H1 (cell line): ENCODE results near the gene RYR3. TPM values are rescaled to one million over a fixed set of nuclear protein-coding genes. Genes with fewer than 3 reads are reported as not detected.

ENCODE experiments used
- CTCF ChIA-PET: fragments of 300-600 bp; sonication (Branson Sonifier 250); formaldehyde crosslinking; loops from one replicate; lab custom pipeline; 2021; ENCODE audit not compliant: partially characterized antibody; lab: Charles Lee
- POLR2A ChIA-PET: fragments of 300-600 bp; sonication (Branson Sonifier 250); formaldehyde crosslinking; loops from one replicate; lab custom pipeline; 2021; ENCODE audit warnings: inconsistent platforms; ENCODE audit not compliant: partially characterized antibody; lab: Charles Lee
- DNase-seq, 2 experiments: peaks; one replicate each; pipeline versions ENCODE4 v3.0.0 to v3.0.0-alpha.2; 2010 to 2022; ENCODE audit warnings: low spot score in 2 of 2, low read depth in 1 of 2, mixed read lengths in 1 of 2
- FAIRE-seq: peaks from 2 replicates; lab custom pipeline; 2011; peaks lifted over from hg19 to GRCh38; lab: Jason Lieb, UNC
- H2AFZ ChIP-seq: 2 replicates; pipeline ENCODE4 v1.8.1; 2012; ENCODE audit warnings: low read length, inconsistent platforms
- H2AK5ac ChIP-seq: 2 replicates; pipeline ENCODE4 v1.6.1; 2013; ENCODE audit warnings: low read depth, low read length
- H2BK120ac ChIP-seq: replicated peaks from 2 replicates; pipeline ENCODE3; 2013; ENCODE audit warnings: low read depth, low read length, inconsistent platforms
- H2BK12ac ChIP-seq: 2 replicates; pipeline ENCODE4 v1.6.1; 2013; ENCODE audit warnings: low read depth, low read length
- H2BK15ac ChIP-seq: 2 replicates; pipeline ENCODE4 v1.6.1; 2013; ENCODE audit warnings: low read length
- H2BK20ac ChIP-seq: 2 replicates; pipeline ENCODE4 v1.6.1; 2013; ENCODE audit warnings: low read length
- H2BK5ac ChIP-seq: 2 replicates; pipeline ENCODE4 v1.6.1; 2013; ENCODE audit warnings: low read depth, low read length
- H3K14ac ChIP-seq: 2 replicates; pipeline ENCODE4 v1.6.1; 2013; ENCODE audit warnings: inconsistent platforms; ENCODE audit not compliant: insufficient read length
- H3K18ac ChIP-seq: 2 replicates; pipeline ENCODE4 v1.6.1; 2013; ENCODE audit warnings: low read length; ENCODE audit errors: extremely low read depth
- H3K23ac ChIP-seq: 2 replicates; pipeline ENCODE4 v1.6.1; 2013; ENCODE audit warnings: inconsistent platforms; ENCODE audit not compliant: insufficient read length
- H3K23me2 ChIP-seq: 2 replicates; pipeline ENCODE4 v1.6.1; 2013; ENCODE audit warnings: low read depth, low read length
- H3K27ac ChIP-seq: 2 replicates; pipeline ENCODE4 v1.6.1; 2011; ENCODE audit warnings: low read depth, low read length, inconsistent platforms
- H3K27me3 ChIP-seq, 4 experiments: replicated peaks in 1 of 4; 1 replicate in 1 of 4; 2 replicates in 3 of 4; pipeline versions ENCODE4 v1.6.1 to v1.8.1; 2011 to 2013; ENCODE audit warnings: low read length in 3 of 4, mild to moderate bottlenecking in 3 of 4, inconsistent platforms in 2 of 4, mixed read lengths in 2 of 4, moderate library complexity in 1 of 4; ENCODE audit not compliant: control insufficient read depth in 3 of 4, insufficient read depth in 3 of 4; ENCODE audit errors: extremely low read depth in 1 of 4
- H3K36me3 ChIP-seq, 4 experiments: 2 replicates each; pipeline versions ENCODE4 v1.6.1 to v1.8.1; 2011 to 2013; ENCODE audit warnings: mild to moderate bottlenecking in 4 of 4, low read length in 3 of 4, moderate library complexity in 2 of 4, control low read depth in 1 of 4, inconsistent platforms in 1 of 4; ENCODE audit not compliant: insufficient read depth in 4 of 4, control insufficient read depth in 2 of 4
- H3K4ac ChIP-seq: replicated peaks from 2 replicates; pipeline ENCODE3; 2013; ENCODE audit warnings: low read length, low read depth, mixed read lengths, inconsistent platforms; ENCODE audit not compliant: insufficient read length
- H3K4me1 ChIP-seq, 4 experiments: replicated peaks in 1 of 4; 1 replicate in 1 of 4; 2 replicates in 3 of 4; pipeline versions ENCODE4 v1.6.1 to v1.8.1; 2011 to 2013; ENCODE audit warnings: low read length in 3 of 4, inconsistent platforms in 2 of 4, mixed read lengths in 1 of 4; ENCODE audit not compliant: insufficient read depth in 4 of 4, control insufficient read depth in 3 of 4
- H3K4me2 ChIP-seq, 2 experiments: 2 replicates each; pipeline versions ENCODE4 v1.6.1 to v1.8.1; 2011 to 2013; ENCODE audit warnings: low read depth in 2 of 2, low read length in 2 of 2, control low read depth in 1 of 2, inconsistent platforms in 1 of 2, mild to moderate bottlenecking in 1 of 2; ENCODE audit not compliant: insufficient read depth in 1 of 2
- H3K4me3 ChIP-seq, 4 experiments: fragments of 200-600, 300-600 bp in 1 of 4; sonication (generic), shearing (Covaris generic), sonication (Bioruptor Twin) in 1 of 4; 2 replicates each; pipeline versions ENCODE4 v1.5.1 to v1.8.1; 2011 to 2016; ENCODE audit warnings: low read length in 4 of 4, low read depth in 3 of 4, control low read depth in 2 of 4, inconsistent platforms in 2 of 4, mild to moderate bottlenecking in 2 of 4, mixed read lengths in 1 of 4, moderate library complexity in 1 of 4; ENCODE audit not compliant: insufficient read depth in 2 of 4; ENCODE audit errors: extremely low read depth in 1 of 4
- H3K56ac ChIP-seq: replicated peaks from 2 replicates; pipeline ENCODE3; 2013; ENCODE audit warnings: low read depth, mild to moderate bottlenecking, mixed read lengths, low read length, inconsistent platforms; ENCODE audit not compliant: insufficient read length
- H3K79me1 ChIP-seq: 2 replicates; pipeline ENCODE4 v1.6.1; 2013; ENCODE audit warnings: low read depth, low read length, control low read depth
- H3K79me2 ChIP-seq, 2 experiments: 2 replicates each; pipeline versions ENCODE4 v1.6.1 to v1.8.1; 2012 to 2013; ENCODE audit warnings: low read length in 2 of 2, mild to moderate bottlenecking in 2 of 2, inconsistent platforms in 1 of 2; ENCODE audit not compliant: insufficient read depth in 2 of 2, control insufficient read depth in 1 of 2
- H3K9ac ChIP-seq, 4 experiments: replicated peaks in 1 of 4; 1 replicate in 1 of 4; 2 replicates in 3 of 4; pipeline versions ENCODE4 v1.6.1 to v1.8.1; 2011 to 2013; ENCODE audit warnings: low read depth in 3 of 4, low read length in 3 of 4, control low read depth in 2 of 4, mild to moderate bottlenecking in 2 of 4, moderate library complexity in 2 of 4, inconsistent platforms in 1 of 4; ENCODE audit errors: extremely low read depth in 1 of 4
- H3K9me3 ChIP-seq, 2 experiments: 2 replicates each; pipeline versions ENCODE4 v1.6.1 to v1.8.1; 2012 to 2013; ENCODE audit warnings: mild to moderate bottlenecking in 2 of 2, moderate library complexity in 2 of 2, control low read depth in 1 of 2, inconsistent platforms in 1 of 2, low read depth in 1 of 2, low read length in 1 of 2, mixed read lengths in 1 of 2; ENCODE audit not compliant: insufficient read depth in 2 of 2
- H4K20me1 ChIP-seq, 2 experiments: replicated peaks in 1 of 2; 2 replicates each; pipeline versions ENCODE3 to v1.8.1; 2011 to 2013; ENCODE audit warnings: inconsistent platforms in 2 of 2, low read length in 2 of 2, mild to moderate bottlenecking in 1 of 2; ENCODE audit not compliant: insufficient read depth in 2 of 2, control insufficient read depth in 1 of 2
- H4K5ac ChIP-seq: 2 replicates; pipeline ENCODE4 v1.6.1; 2013; ENCODE audit warnings: low read length, low read depth, mixed read lengths, inconsistent platforms; ENCODE audit not compliant: insufficient read length
- H4K8ac ChIP-seq: 2 replicates; pipeline ENCODE4 v1.8.0; 2013; ENCODE audit warnings: mild to moderate bottlenecking, moderate library complexity, low read length, inconsistent platforms; ENCODE audit not compliant: insufficient read depth; ENCODE audit errors: extremely low read depth
- H4K91ac ChIP-seq: replicated peaks from 2 replicates; pipeline ENCODE3; 2013; ENCODE audit warnings: low read length, mixed read lengths, inconsistent platforms; ENCODE audit not compliant: insufficient read length
- BACH1 ChIP-seq: IDR thresholded peaks from 2 replicates; pipeline ENCODE4 v1.6.1; 2012; ENCODE audit warnings: low read length, improper control_type of control experiment
- GABPA ChIP-seq: IDR thresholded peaks from 2 replicates; pipeline ENCODE4 v1.6.1; 2011; ENCODE audit warnings: mild to moderate bottlenecking, low read length, moderate library complexity, borderline replicate concordance; ENCODE audit not compliant: insufficient read depth
- JUN ChIP-seq: IDR thresholded peaks from 2 replicates; pipeline ENCODE4 v1.6.1; 2011; ENCODE audit warnings: low read depth, mild to moderate bottlenecking, improper control_type of control experiment, low read length
- KDM5A ChIP-seq: fragments of 200-600 bp; IDR thresholded peaks from 2 replicates; pipeline ENCODE4 v1.7.1; 2012; ENCODE audit warnings: mild to moderate bottlenecking, low read length, inconsistent platforms, mixed read lengths
- SP4 ChIP-seq: IDR thresholded peaks from 2 replicates; pipeline ENCODE4 v1.6.1; 2012; ENCODE audit warnings: low read length, inconsistent platforms
- TBP ChIP-seq: IDR thresholded peaks from 2 replicates; pipeline ENCODE4 v1.6.1; 2011; ENCODE audit warnings: low read depth, low read length, improper control_type of control experiment
- TCF12 ChIP-seq: IDR thresholded peaks from 2 replicates; pipeline ENCODE4 v1.6.1; 2011; ENCODE audit warnings: low read depth, mild to moderate bottlenecking, low read length
- whole genome bisulfite sequencing, 2 experiments: shearing (Covaris generic) in 1 of 2; methylation state at CpG; one replicate each; pipeline versions ENCODE4 v1.1.6 to v1.1.7; 2013 to 2015; ENCODE audit warnings: low lambda C conversion rate in 2 of 2, mixed read lengths in 2 of 2, inconsistent platforms in 1 of 2, low coverage in 1 of 2, missing lambda C conversion rate in 1 of 2; ENCODE audit not compliant: insufficient replicate concordance in 2 of 2, insufficient coverage in 1 of 2, insufficient read length in 1 of 2; ENCODE audit errors: extremely low coverage in 1 of 2, missing lambda C conversion rate in 1 of 2; 5-methylcytosine and 5-hydroxymethylcytosine counted together
- polyA plus RNA-seq, 7 experiments: library from polyadenylated mRNA; depleted of rRNA in 3 of 7; stranded (reverse) in 5 of 7; unstranded in 2 of 7; fragments of >200 nt in 5 of 7; fragments of 200-250 nt in 2 of 7; gene quantifications; 1 replicate in 5 of 7; 2 replicates in 1 of 7; 4 replicates in 1 of 7; pipeline versions ENCODE4 v1.2.1 to v1.2.3, GENCODE V29; 2011 to 2013; ENCODE audit warnings: missing spikeins in 2 of 7, mixed read lengths in 2 of 7
- total RNA-seq: library from RNA; stranded (reverse); fragmentation: NEBNext Ultra II Directional; extraction: Animal tissue kit (Norgen Biotek cat#: 25700); gene quantifications from 2 replicates; pipeline ENCODE4 v1.2.1, GENCODE V29; 2021

The RYR3 gene
- total and polyA plus RNA-seq, 2 of the 8 experiments (the other 6 are each of a cell fraction or from before 2014, with no cell fraction given), result 0.33 to 3.4 TPM

DNA sequence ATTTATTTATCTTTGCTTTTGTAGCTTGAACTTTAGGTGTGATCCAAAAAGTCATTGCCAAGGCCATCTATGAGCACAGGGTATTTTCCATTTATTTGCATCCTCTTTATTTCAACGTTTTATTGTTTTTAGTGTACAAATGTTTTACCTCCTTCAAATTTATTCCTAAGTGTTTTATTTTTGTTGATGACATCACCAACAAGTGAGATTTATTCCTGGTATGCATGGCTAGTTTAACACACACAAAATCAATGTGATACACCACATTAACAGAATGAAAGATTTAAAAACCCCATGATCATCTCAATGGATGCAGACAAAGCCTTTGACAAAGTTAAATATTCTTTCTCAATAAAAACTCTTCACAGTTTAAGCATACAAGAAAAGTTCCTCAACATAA, 591.3 kb downstream of the RYR3 start:
- no peak overlapping the region for H3K4me3 ChIP-seq
- no peak overlapping the region for H2BK12ac ChIP-seq
- no peaks in the 10 kb centered on the region for H3K9me3 ChIP-seq
- H2BK15ac ChIP-seq, result no peak overlapping the region
- H2AFZ ChIP-seq, result no peak overlapping the region
- ChIA-PET POLR2A (no interaction called here), CTCF (no interaction called here)
- 0% methylated on average over 1 of the region's 1 CpG; no CpG with 5 or more reads in 1 of the 2 experiments for WGBS, 2 experiments
- no peaks in the 10 kb centered on the region for H3K4me1 ChIP-seq
- no peak overlapping the region for H3K27ac ChIP-seq
- H3K18ac ChIP-seq, result no peak overlapping the region
- no peaks in the 10 kb centered on the region for H3K36me3 ChIP-seq
- H3K79me1 ChIP-seq, result no peaks in the 10 kb centered on the region
- no peak overlapping the region for H2BK20ac ChIP-seq
- no peak overlapping the region for H4K91ac ChIP-seq
- peaks cover 0 to 2% of the 10 kb centered on the region in 2 experiments for H4K20me1 ChIP-seq
- no peak for DNase-seq
- H3K4me2 ChIP-seq, result no peak overlapping the region
- no peak overlapping the region for H2AK5ac ChIP-seq
- no peak overlapping the region for H2BK5ac ChIP-seq
- no peak overlapping the region for H3K4ac ChIP-seq
- TF ChIP-seq SP4 (no peak), TCF12 (no peak), TBP (no peak), JUN (no peak), BACH1 (no peak), KDM5A (no peak), GABPA (no peak)
- H2BK120ac ChIP-seq, result no peak overlapping the region
- no peak for FAIRE-seq
- H3K79me2 ChIP-seq, result no peaks in the 10 kb centered on the region
- H3K23ac ChIP-seq, result no peak overlapping the region
- H4K8ac ChIP-seq, result no peak overlapping the region
- H3K14ac ChIP-seq, result no peak overlapping the region
- no peak overlapping the region for H4K5ac ChIP-seq
- H3K56ac ChIP-seq, result no peak overlapping the region
- no peaks in the 10 kb centered on the region for H3K23me2 ChIP-seq
- no peak overlapping the region for H3K9ac ChIP-seq
- no peaks in the 10 kb centered on the region for H3K27me3 ChIP-seq
